HG02884 (cell line): ENCODE measurements around the gene BCL2L2.
"Not testable (repeated sequence)": the region's sequence is repeated elsewhere in the genome, so short reads cannot be mapped to it uniquely, and the experiment has no call there.

ENCODE experiments used
- ATAC-seq: cut with Tn5 transposase; IDR thresholded peaks from one replicate; pipeline ENCODE4 v1.9.1; 2021; ENCODE audit warnings: mild to moderate bottlenecking, moderate library complexity; ENCODE audit not compliant: unreplicated experiment

Gene BCL2L2

GRCh38 chr14:23322568-23323517 lies 16.2 kb downstream of the BCL2L2 start:
- ATAC-seq: no peak

- ATAC-seq: no peak
These were observed 17.3 kb downstream of the BCL2L2 start for GRCh38 chr14:23323838-23324454.

GRCh38 chr14:23324455-23324846 lies 17.8 kb downstream of the BCL2L2 start:
- no peak for ATAC-seq

GRCh38 chr14:23324993-23325392 lies 18.4 kb downstream of the BCL2L2 start:
- no peak for ATAC-seq

GRCh38 chr14:23325746-23326145 lies 19.1 kb downstream of the BCL2L2 start:
- ATAC-seq: not testable (repeated sequence)

- ATAC-seq: no peak
These were observed 20.1 kb downstream of the BCL2L2 start for GRCh38 chr14:23326491-23327332.

- no peak for ATAC-seq
These were observed 21.5 kb downstream of the BCL2L2 start for GRCh38 chr14:23327947-23328744.

GRCh38 chr14:23335623-23336022 lies 29.0 kb downstream of the BCL2L2 start:
- ATAC-seq: no peak

- no peak for ATAC-seq
These were observed 33.1 kb downstream of the BCL2L2 start for GRCh38 chr14:23339506-23340268.

- ATAC-seq: no peak
These were observed 37.8 kb downstream of the BCL2L2 start for GRCh38 chr14:23344481-23344880.

- no peak for ATAC-seq
These were observed 39.5 kb downstream of the BCL2L2 start for GRCh38 chr14:23345987-23346692.

- ATAC-seq: no peak
These were observed 40.2 kb downstream of the BCL2L2 start for GRCh38 chr14:23346693-23347405.

GRCh38 chr14:23347406-23348296 lies 41.0 kb downstream of the BCL2L2 start:
- no peak for ATAC-seq

GRCh38 chr14:23348297-23348655 lies 41.6 kb downstream of the BCL2L2 start:
- no peak for ATAC-seq

- ATAC-seq: no peak
These were observed 42.7 kb downstream of the BCL2L2 start for GRCh38 chr14:23349156-23349845.

GRCh38 chr14:23351681-23352505 lies 45.3 kb downstream of the BCL2L2 start:
- no peak for ATAC-seq
